Stimulated activated CD4-positive, alpha-beta T cell treated with anti-CD3 and anti-CD28 coated beads, Interleukin-12 subunit alpha, Interleukin-12 subunit beta, amount 100 ng/mL, for 48 hours (primary cell): Measurements from ENCODE around the gene CACUL1.
"Not testable (repeated sequence)": the region's sequence is repeated elsewhere in the genome, so short reads cannot be mapped to it uniquely, and the experiment has no call there.

Experiments
- DNase-seq, 3 donors: peaks; one replicate each; pipeline ENCODE4 v3.0.0-alpha.2; 2020; ENCODE audit warnings: low read depth in 2 of 3, low spot score in 1 of 3

The CACUL1 gene

DNA sequence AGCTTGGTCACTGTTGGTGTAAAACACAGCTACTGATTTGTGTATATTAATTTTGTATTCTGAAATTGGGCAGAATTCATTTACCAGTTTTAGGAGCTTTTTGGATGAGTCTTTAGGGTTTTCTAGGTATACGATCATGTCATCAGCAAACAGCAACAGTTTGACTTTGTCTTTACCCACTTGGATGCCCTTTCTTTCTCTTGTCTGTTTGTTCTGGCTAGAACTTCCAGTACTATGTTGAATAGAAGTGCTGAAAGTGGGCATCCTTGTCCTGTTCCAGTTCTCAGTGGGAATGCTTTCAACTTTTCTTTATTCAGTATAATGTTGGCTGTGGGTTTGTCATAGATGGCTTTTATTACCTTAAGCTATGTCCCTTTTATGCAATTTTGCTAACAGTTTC lies 109.5 kb downstream of the CACUL1 start:
- not testable (repeated sequence) for DNase-seq

DNA sequence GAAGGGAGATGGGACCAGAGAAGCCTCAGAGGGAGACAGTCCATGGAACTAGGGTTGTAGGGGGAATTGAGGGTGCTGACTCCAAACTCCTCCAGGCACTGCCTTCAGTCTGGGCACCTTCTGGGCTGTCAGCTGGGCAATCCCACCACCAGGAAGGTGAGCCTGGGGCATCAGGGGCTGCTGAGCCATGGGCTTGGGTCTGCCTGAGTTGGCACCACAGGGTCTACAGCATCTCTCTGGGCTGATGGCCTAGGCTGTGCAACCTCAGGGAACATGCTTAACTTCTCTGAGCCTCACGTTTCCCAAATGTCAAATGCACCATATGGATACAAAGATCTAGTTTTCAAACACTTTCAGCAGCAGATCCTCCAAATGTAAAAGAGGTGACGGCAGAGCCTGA lies 112.5 kb downstream of the CACUL1 start:
- no peak for DNase-seq

DNA sequence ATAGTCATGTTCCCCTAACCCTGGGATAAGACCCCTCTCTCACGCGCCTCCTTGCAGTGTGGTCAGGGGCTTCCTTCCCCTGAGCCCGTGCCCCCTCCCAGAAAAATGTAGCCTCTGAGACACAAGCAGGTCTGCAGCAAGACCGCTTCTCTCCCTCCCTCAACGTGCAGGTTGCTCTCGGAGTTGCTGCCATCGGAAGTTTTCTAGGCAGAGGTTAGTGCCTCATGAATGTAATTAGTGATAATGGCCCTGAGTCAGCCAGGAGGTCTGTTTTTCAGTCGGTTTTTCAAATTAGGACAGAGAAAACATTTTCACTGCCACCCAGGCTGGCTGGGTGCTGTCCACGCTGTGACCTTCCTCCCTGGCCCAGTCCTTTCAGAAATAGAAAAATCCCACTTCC lies 116.1 kb downstream of the CACUL1 start:
- no peak for DNase-seq

DNA sequence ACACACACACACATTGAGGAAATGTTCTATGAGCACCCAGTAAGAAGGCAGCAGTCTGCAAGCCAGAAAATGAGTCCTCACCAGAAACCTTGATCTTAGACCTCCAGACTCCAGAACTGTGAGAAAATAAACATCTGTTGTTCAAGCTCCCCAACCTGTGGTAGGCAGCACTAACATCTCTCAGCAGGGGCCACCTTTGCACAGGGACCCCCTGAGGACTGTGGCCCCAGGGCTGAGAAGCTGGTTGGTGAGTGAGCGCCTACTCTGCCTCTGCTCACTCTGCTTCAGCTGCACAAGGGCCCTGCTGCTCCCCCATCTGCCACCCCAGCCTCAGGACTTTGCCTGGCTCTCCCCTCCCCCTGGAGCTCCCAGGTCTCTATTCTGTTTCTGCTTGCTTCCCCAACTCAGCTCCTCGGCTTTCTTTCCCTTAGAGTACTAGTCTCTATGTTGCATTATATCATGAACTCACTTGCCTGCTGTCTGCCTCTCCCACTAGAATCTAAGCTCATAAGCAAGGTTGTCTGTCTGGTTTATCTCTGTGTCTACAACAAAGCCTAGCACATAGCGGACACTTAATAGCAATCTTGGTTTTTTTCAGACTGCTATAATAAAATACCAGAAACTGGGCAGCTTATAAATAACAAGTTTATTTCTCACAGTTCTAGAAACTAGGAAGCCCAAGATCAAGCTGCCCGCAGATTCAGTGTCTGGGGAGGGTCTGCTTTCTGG lies 118.9 kb downstream of the CACUL1 start:
- no peak for DNase-seq

DNA sequence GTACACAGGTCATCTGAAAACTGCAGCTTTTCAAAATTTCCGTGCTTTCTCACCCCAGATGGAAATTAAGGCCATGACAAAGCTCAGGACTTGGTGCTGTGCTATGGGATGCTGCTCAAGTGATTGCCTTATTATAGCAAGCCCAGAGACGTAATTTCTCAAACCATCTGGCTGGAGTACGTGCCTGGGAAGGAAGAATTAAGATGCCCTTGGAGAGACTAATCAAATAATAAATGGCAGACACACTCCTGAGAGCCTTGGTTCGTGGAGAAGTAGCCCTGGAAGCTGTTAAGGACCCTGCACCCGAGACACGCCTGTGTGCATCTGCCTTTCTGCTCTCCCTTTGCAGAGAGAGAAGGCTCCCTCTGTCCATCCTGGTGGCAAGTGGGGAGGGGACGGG lies 121.0 kb downstream of the CACUL1 start:
- DNase-seq, result no peak

DNA sequence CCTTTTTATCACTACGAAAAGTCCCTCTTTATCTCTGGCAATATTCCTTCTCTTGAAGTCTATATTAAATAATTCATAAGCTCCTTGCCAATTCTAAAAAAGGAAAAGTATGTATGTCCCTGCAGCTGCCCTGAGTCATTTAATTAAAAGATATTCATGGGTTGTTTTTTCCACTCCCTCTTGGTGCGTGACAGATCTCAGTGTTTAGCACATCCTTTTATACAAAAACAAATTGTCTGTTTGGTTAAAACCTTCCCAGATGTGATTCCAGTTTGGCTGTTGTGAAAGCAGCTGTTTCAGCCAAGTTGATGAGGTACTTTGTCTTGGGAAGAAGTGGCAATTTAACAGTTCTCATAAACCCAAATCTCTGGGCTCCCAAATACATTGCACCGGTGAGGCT lies 125.6 kb downstream of the CACUL1 start:
- no peak for DNase-seq

DNA sequence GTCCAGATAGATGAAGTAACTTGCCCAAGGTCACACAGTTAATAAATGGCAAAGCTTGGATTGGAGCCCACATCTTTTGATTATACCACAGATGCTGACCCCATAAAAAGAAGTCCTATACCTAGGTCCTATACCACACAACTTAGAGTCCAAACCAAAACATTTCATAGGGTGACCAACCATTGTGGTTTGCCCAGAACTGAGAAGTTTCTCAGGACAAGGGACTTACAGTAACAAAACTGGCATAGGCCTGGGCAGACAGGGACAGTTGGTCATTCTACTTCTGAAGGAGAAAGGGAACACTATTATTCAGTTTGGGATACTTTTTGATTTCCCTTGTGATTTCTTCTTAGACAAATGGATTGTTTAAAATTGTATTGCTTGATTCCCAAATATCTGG lies 126.4 kb downstream of the CACUL1 start:
- DNase-seq, result no peak

DNA sequence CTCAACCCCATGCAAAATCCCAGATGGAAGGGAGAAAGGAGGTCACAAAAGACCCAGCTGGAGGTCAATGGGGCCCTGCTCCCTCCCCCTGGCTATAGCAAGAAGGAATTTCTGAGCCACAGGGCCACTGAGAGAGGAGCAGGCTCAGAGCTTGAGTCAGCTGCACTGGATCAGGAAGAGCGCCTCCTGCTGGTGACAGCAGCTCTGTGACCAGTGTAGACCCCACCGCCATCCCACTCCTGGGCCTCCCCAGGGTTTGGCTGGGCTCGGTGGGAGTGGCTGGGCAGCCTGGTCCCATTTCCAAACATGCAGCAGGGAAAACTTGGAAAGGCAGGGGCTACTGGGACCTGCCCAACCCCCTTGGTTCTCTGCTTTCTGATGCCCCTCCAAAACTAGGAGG lies 127.8 kb downstream of the CACUL1 start:
- no peak for DNase-seq
